IgD-negative memory B cell (primary cell): ENCODE measurements around the gene CLDN9. TPM values are rescaled to one million over a fixed set of nuclear protein-coding genes. Genes with fewer than 3 reads are reported as not detected.
"Not testable (repeated sequence)": the region's sequence is repeated elsewhere in the genome, so short reads cannot be mapped to it uniquely, and the experiment has no call there.

Experiments
- H3K27ac Mint-ChIP-seq, 3 donors: one replicate each; pipeline ENCODE4 v1.8.0; 2020 to 2022; ENCODE audit warnings: mild to moderate bottlenecking in 3 of 3, mixed read lengths in 3 of 3, moderate library complexity in 1 of 3
- H3K27me3 Mint-ChIP-seq: one replicate; pipeline ENCODE4 v1.8.0; 2021; ENCODE audit warnings: mixed read lengths
- H3K36me3 Mint-ChIP-seq: one replicate; pipeline ENCODE4 v1.8.0; 2020; ENCODE audit warnings: mild to moderate bottlenecking, mixed read lengths
- H3K4me1 Mint-ChIP-seq, 3 donors: one replicate each; pipeline ENCODE4 v1.8.0; 2020 to 2022; ENCODE audit warnings: mixed read lengths in 3 of 3, mild to moderate bottlenecking in 1 of 3
- H3K4me3 Mint-ChIP-seq, 4 donors: one replicate each; pipeline ENCODE4 v1.8.0; 2020 to 2022; ENCODE audit warnings: mild to moderate bottlenecking in 4 of 4, mixed read lengths in 4 of 4, moderate library complexity in 3 of 4
- H3K9me3 Mint-ChIP-seq, 3 donors: one replicate each; pipeline ENCODE4 v1.8.0; 2020 to 2021; ENCODE audit warnings: mixed read lengths in 3 of 3, mild to moderate bottlenecking in 1 of 3
- polyA plus RNA-seq: library from polyadenylated mRNA; unstranded; fragments of 300-500 nt; fragmentation: Illumina TruSeq; gene quantifications from one replicate; pipeline ENCODE4 v1.2.3, GENCODE V29; 2021

The CLDN9 gene
- polyA plus RNA-seq, 1 donor from 2014 or later, result not detected

GRCh38 chr16:3036726-3037315 is 24.1 kb downstream of the CLDN9 start, which contains the start of gene BICDL2:
BICDL2 (minus strand) TSS chr16:3036944; CDS start chr16:3035496, 1,448 bp downstream.
- Mint-ChIP-seq H3K4me3 (peak within 1 kb of the TSS in 3 of 4 donors; percentile 25 to 89 (median 86)), H3K9me3 (no peaks in the 10 kb centered on the region), H3K27me3 (peaks cover 54% of the 10 kb centered on the region), H3K27ac (no peak within 1 kb of the TSS), H3K4me1 (peaks cover 0 to 11% (median 3%) of the 10 kb centered on the region in 3 donors), H3K36me3 (peaks cover 3% of the 10 kb centered on the region)

GRCh38 chr16:3038256-3038655 is 25.5 kb downstream of the CLDN9 start:
- H3K36me3 Mint-ChIP-seq, result no peaks in the 10 kb centered on the region
- H3K27me3 Mint-ChIP-seq, result peaks cover 46% of the 10 kb centered on the region
- no peak overlapping the region for H3K27ac Mint-ChIP-seq
- peak overlapping the region in 1 of 4 donors; percentile 12 for H3K4me3 Mint-ChIP-seq
- H3K9me3 Mint-ChIP-seq, result no peaks in the 10 kb centered on the region
- H3K4me1 Mint-ChIP-seq, result peaks cover 0 to 11% (median 3%) of the 10 kb centered on the region in 3 donors

GRCh38 chr16:3038896-3039295 is 26.2 kb downstream of the CLDN9 start:
- Mint-ChIP-seq H3K27me3 (peaks cover 44% of the 10 kb centered on the region), H3K4me3 (no peak overlapping the region), H3K27ac (no peak overlapping the region), H3K4me1 (peaks cover 0 to 12% (median 3%) of the 10 kb centered on the region in 3 donors), H3K9me3 (no peaks in the 10 kb centered on the region), H3K36me3 (no peaks in the 10 kb centered on the region)

DNA sequence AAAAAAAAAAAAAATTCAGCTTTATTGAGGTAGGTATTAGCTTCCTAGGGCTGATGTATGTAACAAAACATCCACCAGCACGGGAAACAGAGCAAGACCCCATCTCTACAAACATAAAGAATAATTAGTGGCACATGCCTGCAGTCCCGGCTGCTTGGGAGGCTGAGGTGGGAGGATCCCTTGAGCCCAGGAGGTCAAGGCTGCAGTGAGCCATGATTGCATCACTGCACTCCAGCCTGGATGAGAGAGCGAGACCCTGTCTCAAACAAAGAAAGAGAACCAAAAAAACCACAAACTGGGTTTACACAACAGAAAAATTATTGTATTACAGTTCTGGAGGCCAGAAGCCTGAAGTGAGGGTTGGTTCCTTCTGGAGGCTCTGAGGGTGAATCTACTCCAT is 29.7 kb downstream of the CLDN9 start:
- Mint-ChIP-seq H3K9me3 (no peaks in the 10 kb centered on the region), H3K27me3 (peaks cover 41% of the 10 kb centered on the region), H3K4me1 (peaks cover 3 to 10% (median 5%) of the 10 kb centered on the region in 3 donors), H3K4me3 (peak overlapping the region in 2 of 4 donors; percentile 17 to 29), H3K27ac (no peak overlapping the region), H3K36me3 (no peaks in the 10 kb centered on the region)

- H3K9me3 Mint-ChIP-seq, result no peaks in the 10 kb centered on the region
- H3K4me1 Mint-ChIP-seq, result peaks cover 5 to 7% (median 5%) of the 10 kb centered on the region in 3 donors
- H3K4me3 Mint-ChIP-seq, result peak overlapping the region; percentile 75 to 93 (median 82)
- peaks cover 41% of the 10 kb centered on the region for H3K27me3 Mint-ChIP-seq
- H3K36me3 Mint-ChIP-seq, result no peaks in the 10 kb centered on the region
- peak overlapping the region in 1 of 3 donors; percentile 20 for H3K27ac Mint-ChIP-seq
Measured at GRCh38 chr16:3044708-3045107, 32.0 kb downstream of the CLDN9 start.

- Mint-ChIP-seq H3K9me3 (no peaks in the 10 kb centered on the region), H3K27me3 (peaks cover 35% of the 10 kb centered on the region), H3K27ac (no peak within 1 kb of the TSS), H3K4me3 (peak within 1 kb of the TSS; percentile 80 to 93 (median 88)), H3K4me1 (peaks cover 5 to 7% (median 5%) of the 10 kb centered on the region in 3 donors), H3K36me3 (no peaks in the 10 kb centered on the region)
Measured at GRCh38 chr16:3045758-3046640, 33.3 kb downstream of the CLDN9 start, which contains the start of gene MMP25. MMP25 (plus strand) TSS chr16:3046561; CDS start chr16:3046918, 357 bp downstream.

- peaks cover 5 to 7% (median 5%) of the 10 kb centered on the region in 3 donors for H3K4me1 Mint-ChIP-seq
- no peaks in the 10 kb centered on the region for H3K9me3 Mint-ChIP-seq
- H3K27me3 Mint-ChIP-seq, result peaks cover 33% of the 10 kb centered on the region
- no peaks in the 10 kb centered on the region for H3K36me3 Mint-ChIP-seq
- H3K27ac Mint-ChIP-seq, result no peak overlapping the region
- peak overlapping the region in 3 of 4 donors; percentile 25 to 45 (median 45) for H3K4me3 Mint-ChIP-seq
Measured at GRCh38 chr16:3046641-3047386, 34.1 kb downstream of the CLDN9 start.

DNA sequence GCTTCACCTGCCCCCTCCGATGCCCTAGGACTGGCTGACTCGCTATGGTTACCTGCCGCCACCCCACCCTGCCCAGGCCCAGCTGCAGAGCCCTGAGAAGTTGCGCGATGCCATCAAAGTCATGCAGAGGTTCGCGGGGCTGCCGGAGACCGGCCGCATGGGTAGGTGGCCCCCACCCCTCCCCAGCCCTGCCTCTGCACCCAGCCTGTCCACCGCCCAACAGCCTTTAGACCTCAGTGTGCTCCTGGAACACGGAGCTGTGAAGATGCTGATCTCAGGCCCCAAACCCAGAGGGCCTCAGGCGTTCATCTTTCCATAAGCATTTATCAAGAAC is 34.6 kb downstream of the CLDN9 start:
- no peaks in the 10 kb centered on the region for H3K36me3 Mint-ChIP-seq
- H3K27me3 Mint-ChIP-seq, result peaks cover 33% of the 10 kb centered on the region
- no peaks in the 10 kb centered on the region for H3K9me3 Mint-ChIP-seq
- H3K4me3 Mint-ChIP-seq, result peak overlapping the region; percentile 45 to 65 (median 60)
- H3K27ac Mint-ChIP-seq, result no peak overlapping the region
- peaks cover 5 to 10% (median 7%) of the 10 kb centered on the region in 3 donors for H3K4me1 Mint-ChIP-seq

GRCh38 chr16:3049921-3050481 is 37.3 kb downstream of the CLDN9 start:
- Mint-ChIP-seq H3K36me3 (no peaks in the 10 kb centered on the region), H3K4me3 (no peak overlapping the region), H3K9me3 (no peaks in the 10 kb centered on the region), H3K4me1 (peaks cover 9 to 15% (median 10%) of the 10 kb centered on the region in 3 donors), H3K27ac (no peak overlapping the region), H3K27me3 (peaks cover 15% of the 10 kb centered on the region)

GRCh38 chr16:3050487-3050886 is 37.8 kb downstream of the CLDN9 start:
- Mint-ChIP-seq H3K4me3 (no peak overlapping the region), H3K36me3 (no peaks in the 10 kb centered on the region), H3K4me1 (peaks cover 12 to 16% (median 14%) of the 10 kb centered on the region in 3 donors), H3K27ac (no peak overlapping the region), H3K27me3 (peaks cover 10% of the 10 kb centered on the region), H3K9me3 (no peaks in the 10 kb centered on the region)

- H3K4me1 Mint-ChIP-seq, result peaks cover 13 to 17% (median 14%) of the 10 kb centered on the region in 3 donors
- H3K9me3 Mint-ChIP-seq, result no peaks in the 10 kb centered on the region
- H3K4me3 Mint-ChIP-seq, result peak overlapping the region in 1 of 4 donors; percentile 48
Measured at GRCh38 chr16:3051009-3051408, 38.3 kb downstream of the CLDN9 start.

DNA sequence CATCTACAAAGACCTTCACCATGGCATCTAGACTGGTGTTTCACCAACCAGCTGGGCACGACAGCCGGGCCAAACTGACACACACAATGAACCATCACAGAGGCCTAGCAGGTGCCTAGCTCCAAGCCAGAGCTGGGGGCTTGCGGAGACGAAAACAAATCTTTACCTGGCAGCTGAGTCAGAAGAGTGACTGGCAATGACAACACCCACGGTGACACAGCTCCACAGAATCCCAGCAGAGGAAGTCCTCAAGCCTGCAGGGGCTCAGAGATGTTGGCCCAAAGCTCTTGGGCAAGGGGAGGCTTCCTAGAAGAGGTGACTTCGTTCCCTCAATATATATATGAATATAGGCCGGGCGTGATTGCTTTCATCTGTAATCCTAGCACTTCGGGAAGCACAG is 38.8 kb downstream of the CLDN9 start:
- no peaks in the 10 kb centered on the region for H3K36me3 Mint-ChIP-seq
- peaks cover 10% of the 10 kb centered on the region for H3K27me3 Mint-ChIP-seq
- H3K4me1 Mint-ChIP-seq, result peaks cover 13 to 17% (median 14%) of the 10 kb centered on the region in 3 donors
- H3K27ac Mint-ChIP-seq, result no peak overlapping the region
- peak overlapping the region in 1 of 4 donors; percentile 48 for H3K4me3 Mint-ChIP-seq
- no peaks in the 10 kb centered on the region for H3K9me3 Mint-ChIP-seq

More at GRCh38 chr16:3051009-3051408, 38.3 kb downstream of the CLDN9 start:
- Mint-ChIP-seq H3K27ac (no peak overlapping the region), H3K36me3 (no peaks in the 10 kb centered on the region), H3K27me3 (peaks cover 10% of the 10 kb centered on the region)

DNA sequence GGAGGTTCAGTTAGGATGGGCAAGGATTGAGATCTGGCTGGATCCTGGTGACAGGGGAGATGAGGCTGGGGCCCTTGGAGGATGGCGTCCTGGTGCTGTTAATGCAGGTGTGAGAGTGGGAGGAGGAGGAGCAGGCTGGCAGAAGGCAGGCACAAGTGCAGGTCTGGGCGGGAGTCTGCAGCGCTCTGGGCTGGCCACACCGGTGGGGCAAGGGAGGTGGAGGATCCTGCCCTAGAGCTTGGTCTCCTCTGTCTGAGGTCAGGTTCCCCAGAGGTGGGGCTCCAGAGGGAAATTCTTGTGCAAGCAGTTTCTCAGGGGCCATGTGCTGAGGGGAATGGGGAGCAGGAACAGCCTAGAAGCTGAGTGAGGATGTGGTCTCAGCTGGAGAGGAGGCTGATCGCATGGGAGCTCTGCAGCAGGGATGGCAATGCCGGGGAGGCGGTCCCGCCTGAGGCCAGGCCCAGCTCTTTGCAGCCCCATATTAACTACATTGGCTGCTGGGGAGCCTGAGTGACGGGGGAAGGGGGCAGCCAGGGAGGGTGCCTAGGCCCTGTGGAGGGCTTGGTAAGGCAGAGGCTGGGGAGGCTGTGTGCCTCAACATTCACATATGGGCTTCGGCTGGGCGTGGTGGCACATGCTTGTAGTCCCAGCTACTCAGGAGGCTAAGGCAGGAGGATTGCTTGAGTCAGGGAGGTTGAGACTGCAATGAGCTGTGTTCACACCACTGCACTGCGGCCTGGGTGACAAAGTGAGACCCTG is 40.0 kb downstream of the CLDN9 start:
- not testable (repeated sequence) for H3K27me3 Mint-ChIP-seq, H3K27ac Mint-ChIP-seq, H3K9me3 Mint-ChIP-seq, H3K36me3 Mint-ChIP-seq
- Mint-ChIP-seq H3K4me1 (peaks cover 13 to 17% (median 14%) of the 10 kb centered on the region in 3 donors), H3K4me3 (peak overlapping the region in 1 of 4 donors; percentile 55)

GRCh38 chr16:3053330-3053710 is 40.6 kb downstream of the CLDN9 start:
- not testable (repeated sequence) for H3K4me3 Mint-ChIP-seq, H3K36me3 Mint-ChIP-seq, H3K27ac Mint-ChIP-seq, H3K9me3 Mint-ChIP-seq, H3K27me3 Mint-ChIP-seq
- H3K4me1 Mint-ChIP-seq, result peaks cover 13 to 17% (median 14%) of the 10 kb centered on the region in 3 donors
